ENCODE measurements around the gene SPTLC3. TPM values are rescaled to one million over a fixed set of nuclear protein-coding genes. Genes with fewer than 3 reads are reported as not detected.

The SPTLC3 gene
- total RNA-seq, 4 donors from 2014 or later: 15.9 to 21.9 (median 18.7) TPM

DNA sequence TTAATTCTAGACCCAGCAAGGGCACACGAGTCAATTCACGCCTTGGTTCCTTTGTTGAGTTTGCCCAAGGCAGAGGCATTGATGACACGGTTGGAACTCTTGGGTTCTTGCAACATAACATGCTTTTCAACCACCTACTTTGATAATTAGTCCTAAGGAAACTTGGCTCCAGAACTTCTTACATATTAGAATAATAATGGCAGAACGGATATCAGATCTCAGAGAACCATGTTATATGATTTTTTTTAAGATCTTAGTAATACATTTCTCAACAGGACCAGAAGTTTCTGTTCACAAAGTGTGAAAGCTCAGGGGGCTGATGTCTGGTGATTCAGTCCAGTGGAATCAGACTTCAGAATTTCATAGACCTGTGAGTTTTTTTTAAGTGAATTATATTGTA is 19.2 kb downstream of the SPTLC3 start:
- no peak overlapping the region for H3K4me3 ChIP-seq
- H3K4me1 ChIP-seq: no peaks in the 10 kb centered on the region
- TF ChIP-seq POLR2A (IDR thresholded peaks at IDR 0.05): no peak
- TF ChIP-seq, protein P1, sequence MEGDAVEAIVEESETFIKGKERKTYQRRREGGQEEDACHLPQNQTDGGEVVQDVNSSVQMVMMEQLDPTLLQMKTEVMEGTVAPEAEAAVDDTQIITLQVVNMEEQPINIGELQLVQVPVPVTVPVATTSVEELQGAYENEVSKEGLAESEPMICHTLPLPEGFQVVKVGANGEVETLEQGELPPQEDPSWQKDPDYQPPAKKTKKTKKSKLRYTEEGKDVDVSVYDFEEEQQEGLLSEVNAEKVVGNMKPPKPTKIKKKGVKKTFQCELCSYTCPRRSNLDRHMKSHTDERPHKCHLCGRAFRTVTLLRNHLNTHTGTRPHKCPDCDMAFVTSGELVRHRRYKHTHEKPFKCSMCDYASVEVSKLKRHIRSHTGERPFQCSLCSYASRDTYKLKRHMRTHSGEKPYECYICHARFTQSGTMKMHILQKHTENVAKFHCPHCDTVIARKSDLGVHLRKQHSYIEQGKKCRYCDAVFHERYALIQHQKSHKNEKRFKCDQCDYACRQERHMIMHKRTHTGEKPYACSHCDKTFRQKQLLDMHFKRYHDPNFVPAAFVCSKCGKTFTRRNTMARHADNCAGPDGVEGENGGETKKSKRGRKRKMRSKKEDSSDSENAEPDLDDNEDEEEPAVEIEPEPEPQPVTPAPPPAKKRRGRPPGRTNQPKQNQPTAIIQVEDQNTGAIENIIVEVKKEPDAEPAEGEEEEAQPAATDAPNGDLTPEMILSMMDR (IDR thresholded peaks at IDR 0.05): no peak

DNA sequence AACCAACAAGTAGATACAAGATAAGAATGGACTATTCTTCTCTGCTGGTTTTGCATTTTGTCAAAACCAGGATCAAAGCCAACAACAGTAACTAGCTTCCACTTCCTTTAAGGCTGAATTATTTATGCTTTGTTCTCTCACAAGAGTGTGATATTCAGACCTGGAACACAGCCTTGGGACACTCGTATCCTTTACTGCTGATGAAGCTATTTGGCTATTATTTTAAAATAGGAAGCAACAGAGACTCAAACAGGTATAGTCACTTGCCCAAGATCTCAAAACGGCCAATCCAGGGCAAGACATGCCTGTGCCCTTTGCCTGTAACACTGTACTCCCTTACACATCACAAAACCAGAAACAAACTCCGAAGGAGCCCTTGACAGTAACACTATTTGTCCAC is 19.9 kb downstream of the SPTLC3 start:
- Histone ChIP-seq H3K27me3 (no peaks in the 10 kb centered on the region), H3K9me3 (no peaks in the 10 kb centered on the region), H3K36me3 (peaks cover 0 to 10% (median 0%) of the 10 kb centered on the region in 3 donors), H3K4me1 (no peaks in the 10 kb centered on the region), H3K4me3 (no peak overlapping the region), H3K27ac (no peak overlapping the region)
- DNase-seq: no peak
- TF ChIP-seq, protein P1 (IDR thresholded peaks at IDR 0.05): no peak
- no peak for TF ChIP-seq POLR2A (IDR thresholded peaks at IDR 0.05)

More for the DNA sequence above, 19.2 kb downstream of the SPTLC3 start:
- peaks cover 0 to 10% (median 0%) of the 10 kb centered on the region in 3 donors for H3K36me3 ChIP-seq
- no peak for DNase-seq
- H3K27ac ChIP-seq: no peak overlapping the region
- H3K9me3 ChIP-seq: no peaks in the 10 kb centered on the region
- H3K27me3 ChIP-seq: no peaks in the 10 kb centered on the region

DNA sequence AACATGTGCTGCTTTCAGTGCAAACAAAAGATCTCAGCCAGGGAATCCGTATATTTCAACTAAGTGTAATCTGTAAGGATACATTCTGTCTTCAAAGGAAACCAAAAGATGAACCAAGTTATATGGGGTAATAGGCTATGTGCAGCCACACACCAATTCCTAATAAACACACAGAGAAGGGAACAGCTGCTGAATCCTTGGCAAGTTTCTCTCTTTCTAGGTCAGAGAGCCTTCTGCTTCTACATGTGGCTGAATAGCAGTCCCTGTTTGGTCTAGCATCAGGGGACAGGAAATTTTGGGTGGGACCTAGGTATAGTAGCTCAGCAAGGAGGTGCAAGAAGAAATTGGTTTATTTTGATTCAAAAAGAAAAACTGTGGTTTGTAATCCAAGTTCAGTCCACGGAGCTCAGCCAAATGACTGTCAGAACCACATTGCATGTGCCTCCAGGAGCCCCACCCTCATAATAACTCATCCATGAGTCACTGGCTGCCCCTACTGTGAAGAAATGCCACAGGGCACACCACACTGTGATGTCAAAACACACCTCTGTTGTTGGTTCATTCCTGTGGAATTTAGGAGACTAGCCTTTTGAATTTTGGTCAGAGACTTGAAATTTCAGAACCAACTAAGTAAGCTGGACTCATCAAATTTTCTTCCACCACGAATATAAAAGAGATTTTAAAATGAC is 21.1 kb downstream of the SPTLC3 start:
- TF ChIP-seq, protein P1 (IDR thresholded peaks at IDR 0.05): no peak
- TF ChIP-seq POLR2A (IDR thresholded peaks at IDR 0.05): no peak
- Histone ChIP-seq H3K4me3 (no peak overlapping the region), H3K4me1 (no peaks in the 10 kb centered on the region), H3K36me3 (peaks cover 0 to 10% (median 0%) of the 10 kb centered on the region in 3 donors), H3K27ac (no peak overlapping the region), H3K9me3 (no peaks in the 10 kb centered on the region), H3K27me3 (no peaks in the 10 kb centered on the region)
- DNase-seq: peak in 1 of 3 donors; percentile 68

DNA sequence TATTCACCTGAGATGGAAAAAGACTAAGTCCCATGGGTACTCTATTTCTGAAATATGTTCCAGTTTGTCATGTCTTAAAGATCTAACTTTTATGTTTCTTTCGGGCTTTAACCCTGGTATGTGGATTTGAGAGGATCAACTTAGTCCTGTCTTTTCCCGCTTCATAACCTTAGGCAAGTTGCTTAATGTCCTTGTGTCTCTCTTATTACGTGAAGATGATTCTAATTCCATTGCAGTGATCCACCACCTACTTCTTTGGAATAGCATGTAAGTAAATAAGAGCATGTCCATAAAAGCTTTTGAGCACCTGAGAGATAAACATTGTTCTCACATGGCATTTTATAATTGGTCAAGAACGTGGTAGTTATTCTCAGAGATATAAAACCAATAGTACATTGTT is 23.0 kb downstream of the SPTLC3 start:
- Histone ChIP-seq H3K4me3 (no peak overlapping the region), H3K27me3 (no peaks in the 10 kb centered on the region), H3K4me1 (no peaks in the 10 kb centered on the region), H3K27ac (no peak overlapping the region), H3K36me3 (peaks cover 0 to 3% (median 0%) of the 10 kb centered on the region in 3 donors), H3K9me3 (no peaks in the 10 kb centered on the region)
- TF ChIP-seq, protein P1 (IDR thresholded peaks at IDR 0.05): no peak
- TF ChIP-seq POLR2A (IDR thresholded peaks at IDR 0.05): no peak
- DNase-seq: no peak

DNA sequence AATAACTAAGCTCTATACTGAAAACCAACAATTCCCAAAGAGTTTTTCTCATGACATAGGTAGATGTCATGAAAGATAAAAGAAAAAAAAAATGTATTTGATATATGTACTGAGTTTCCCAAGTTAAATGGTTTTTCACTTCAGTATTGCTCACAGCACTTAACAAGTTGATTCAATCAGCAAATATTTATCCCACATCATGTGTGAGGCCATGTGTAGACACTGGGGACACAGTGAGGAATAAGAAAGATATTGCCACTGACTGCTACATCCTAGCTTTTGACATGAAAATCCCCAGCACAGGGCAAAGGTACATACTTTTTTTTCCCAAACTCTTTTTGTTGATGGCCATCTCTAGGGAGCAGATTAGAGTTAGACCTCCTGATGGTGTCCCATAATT is 25.3 kb downstream of the SPTLC3 start:
- Histone ChIP-seq H3K27me3 (no peaks in the 10 kb centered on the region), H3K27ac (no peak overlapping the region), H3K9me3 (no peaks in the 10 kb centered on the region), H3K4me3 (no peak overlapping the region), H3K36me3 (peaks cover 0 to 3% (median 0%) of the 10 kb centered on the region in 3 donors), H3K4me1 (no peaks in the 10 kb centered on the region)
- no peak for DNase-seq
- TF ChIP-seq POLR2A (IDR thresholded peaks at IDR 0.05): no peak
- TF ChIP-seq, protein P1 (IDR thresholded peaks at IDR 0.05): no peak

All from Peyer's patch (tissue), 4 donors.